Uterus (tissue), 4 donors: Measurements from ENCODE around the gene OR9Q1. TPM values are rescaled to one million over a fixed set of nuclear protein-coding genes. Genes with fewer than 3 reads are reported as not detected.
"Not testable (repeated sequence)": the region's sequence is repeated elsewhere in the genome, so short reads cannot be mapped to it uniquely, and the experiment has no call there.

Experiments used
- DNase-seq, 2 donors: peaks; one replicate each; pipeline ENCODE4 v3.0.0-alpha.2; 2019 to 2020
- H3K27ac ChIP-seq, 2 donors: fragments of 200-600 bp; sonication (generic); 1 replicate in 1 of 2; 2 replicates in 1 of 2; pipeline ENCODE4 v1.5.1; 2016 to 2018
- H3K27me3 ChIP-seq, 2 donors: fragments of 200-600 bp; sonication (generic); one replicate each; pipeline ENCODE4 v1.5.1; 2018 to 2019; ENCODE audit warnings: control low read depth in 1 of 2
- H3K36me3 ChIP-seq, 2 donors: fragments of 200-600 bp; sonication (generic); one replicate each; pipeline ENCODE4 v1.5.1; 2019; ENCODE audit warnings: control low read depth in 1 of 2
- H3K4me1 ChIP-seq, 2 donors: fragments of 200-600 bp; sonication (generic); one replicate each; pipeline ENCODE4 v1.5.1; 2018 to 2019; ENCODE audit warnings: control low read depth in 1 of 2
- H3K4me3 ChIP-seq, 2 donors: fragments of 200-600 bp; sonication (generic); 1 replicate in 1 of 2; 2 replicates in 1 of 2; pipeline ENCODE4 v1.5.1; 2018 to 2019; ENCODE audit warnings: mild to moderate bottlenecking in 1 of 2
- H3K9me3 ChIP-seq, 2 donors: fragments of 200-600 bp; sonication (generic); one replicate each; pipeline ENCODE4 v1.5.1; 2019; ENCODE audit warnings: control low read depth in 1 of 2
- CTCF ChIP-seq, 4 experiments: fragments of 200-600 bp in 2 of 4; fragments of 450-650 bp in 2 of 4; sonication (generic) in 2 of 4; IDR thresholded peaks; one replicate each; pipeline ENCODE4 v1.5.1; 2016 to 2019; ENCODE audit warnings: antibody characterized with exemption in 4 of 4, mild to moderate bottlenecking in 2 of 4, moderate library complexity in 1 of 4
- POLR2A ChIP-seq, 2 donors: fragments of 450-650 bp; IDR thresholded peaks; one replicate each; pipeline ENCODE4 v1.6.1; 2016; ENCODE audit warnings: antibody characterized with exemption in 2 of 2, mild to moderate bottlenecking in 1 of 2, moderate library complexity in 1 of 2
- intact Hi-C: fragments of 100-400 bp; cut with DNase I; formaldehyde crosslinking; loops from one replicate; pipeline ENCODE4 v1.15.1; 2023; ENCODE audit warnings: low total_unique reads
- total RNA-seq, 4 donors: library from RNA; depleted of rRNA in 3 of 4; stranded (reverse); fragments of >200 nt in 3 of 4; gene quantifications; one replicate each; pipeline versions ENCODE4 v1.1.0 to v1.2.4, GENCODE V29; 2014 to 2023
- donor health status: DM: yes; HTN: yes; CAD: no.

The OR9Q1 gene
- total RNA-seq, 4 donors from 2014 or later: not detected

- Histone ChIP-seq H3K4me3 (no peak overlapping the region), H3K9me3 (no peaks in the 10 kb centered on the region), H3K27me3 (no peaks in the 10 kb centered on the region), H3K27ac (no peak overlapping the region), H3K36me3 (no peaks in the 10 kb centered on the region), H3K4me1 (no peaks in the 10 kb centered on the region)
- DNase-seq: no peak
- TF ChIP-seq CTCF (IDR thresholded peaks at IDR 0.05) (no peak), POLR2A (IDR thresholded peaks at IDR 0.05) (no peak)
- intact Hi-C loops: no loop called here
Measured at GRCh38 chr11:57983191-57983590, 40.5 kb upstream of the OR9Q1 start.

- H3K27ac ChIP-seq, H3K9me3 ChIP-seq, H3K4me1 ChIP-seq, DNase-seq, H3K4me3 ChIP-seq, H3K36me3 ChIP-seq, intact Hi-C loops, H3K27me3 ChIP-seq: not testable (repeated sequence)
Measured at GRCh38 chr11:57999523-57999922, 24.2 kb upstream of the OR9Q1 start.

GRCh38 chr11:58000021-58000420 lies 23.7 kb upstream of the OR9Q1 start:
- H3K4me1 ChIP-seq, H3K4me3 ChIP-seq, H3K9me3 ChIP-seq, H3K27me3 ChIP-seq, H3K36me3 ChIP-seq, H3K27ac ChIP-seq, DNase-seq, intact Hi-C loops: not testable (repeated sequence)

GRCh38 chr11:58000699-58001098 lies 23.0 kb upstream of the OR9Q1 start:
- H3K9me3 ChIP-seq: no peaks in the 10 kb centered on the region
- intact Hi-C loops: no loop called here
- no peak overlapping the region for H3K4me3 ChIP-seq
- no peak for DNase-seq
- no peak for TF ChIP-seq POLR2A (IDR thresholded peaks at IDR 0.05)
- TF ChIP-seq CTCF (IDR thresholded peaks at IDR 0.05): no peak
- H3K27me3 ChIP-seq: no peaks in the 10 kb centered on the region
- no peaks in the 10 kb centered on the region for H3K4me1 ChIP-seq
- H3K36me3 ChIP-seq: no peaks in the 10 kb centered on the region
- no peak overlapping the region for H3K27ac ChIP-seq

GRCh38 chr11:58003036-58003435 lies 20.6 kb upstream of the OR9Q1 start:
- Histone ChIP-seq H3K9me3 (no peaks in the 10 kb centered on the region), H3K36me3 (no peaks in the 10 kb centered on the region), H3K4me1 (no peaks in the 10 kb centered on the region), H3K27ac (no peak overlapping the region), H3K27me3 (no peaks in the 10 kb centered on the region), H3K4me3 (no peak overlapping the region)
- TF ChIP-seq POLR2A (IDR thresholded peaks at IDR 0.05) (no peak), CTCF (IDR thresholded peaks at IDR 0.05) (no peak)
- no peak for DNase-seq
- intact Hi-C loops: no loop called here

GRCh38 chr11:58003591-58003990 lies 20.1 kb upstream of the OR9Q1 start:
- Histone ChIP-seq H3K4me3 (no peak overlapping the region), H3K36me3 (no peaks in the 10 kb centered on the region), H3K9me3 (no peaks in the 10 kb centered on the region), H3K4me1 (no peaks in the 10 kb centered on the region), H3K27ac (no peak overlapping the region), H3K27me3 (no peaks in the 10 kb centered on the region)
- intact Hi-C loops: no loop called here
- TF ChIP-seq POLR2A (IDR thresholded peaks at IDR 0.05): no peak
- TF ChIP-seq CTCF (IDR thresholded peaks at IDR 0.05): no peak
- no peak for DNase-seq
